ENCODE data around the gene GNB5. TPM values are rescaled to one million over a fixed set of nuclear protein-coding genes. Genes with fewer than 3 reads are reported as not detected.

GNB5 gene
- polyA plus RNA-seq, 1 donor from 2014 or later = 89.6 TPM

- no peaks in the 10 kb centered on the region for H3K27me3 ChIP-seq (ENCODE audit: insufficient read depth, low read depth, low read length)
- no peaks in the 10 kb centered on the region for H3F3A ChIP-seq (ENCODE audit: insufficient read depth, low read length, poor library complexity, severe bottlenecking)
- no peaks in the 10 kb centered on the region for H3K9me3 ChIP-seq (ENCODE audit: low read length)
- no peaks in the 10 kb centered on the region for H3K79me2 ChIP-seq (replicated peaks; ENCODE audit: insufficient read depth, low read length)
- no peak overlapping the region for H3K9ac ChIP-seq (ENCODE audit: low read length)
- H2AFZ ChIP-seq (ENCODE audit: low read depth, low read length) = no peak overlapping the region
- no peak overlapping the region for H3K27ac ChIP-seq (ENCODE audit: low read length)
- no peak overlapping the region for H3K4me3 ChIP-seq (ENCODE audit: low read length)
- no peak overlapping the region for H3K4me2 ChIP-seq (ENCODE audit: low read length)
- H3K9me2 ChIP-seq (ENCODE audit: insufficient read depth, low read length) = no peaks in the 10 kb centered on the region
- H4K20me1 ChIP-seq (ENCODE audit: insufficient read depth) = no peaks in the 10 kb centered on the region
- TF ChIP-seq, protein P1, sequence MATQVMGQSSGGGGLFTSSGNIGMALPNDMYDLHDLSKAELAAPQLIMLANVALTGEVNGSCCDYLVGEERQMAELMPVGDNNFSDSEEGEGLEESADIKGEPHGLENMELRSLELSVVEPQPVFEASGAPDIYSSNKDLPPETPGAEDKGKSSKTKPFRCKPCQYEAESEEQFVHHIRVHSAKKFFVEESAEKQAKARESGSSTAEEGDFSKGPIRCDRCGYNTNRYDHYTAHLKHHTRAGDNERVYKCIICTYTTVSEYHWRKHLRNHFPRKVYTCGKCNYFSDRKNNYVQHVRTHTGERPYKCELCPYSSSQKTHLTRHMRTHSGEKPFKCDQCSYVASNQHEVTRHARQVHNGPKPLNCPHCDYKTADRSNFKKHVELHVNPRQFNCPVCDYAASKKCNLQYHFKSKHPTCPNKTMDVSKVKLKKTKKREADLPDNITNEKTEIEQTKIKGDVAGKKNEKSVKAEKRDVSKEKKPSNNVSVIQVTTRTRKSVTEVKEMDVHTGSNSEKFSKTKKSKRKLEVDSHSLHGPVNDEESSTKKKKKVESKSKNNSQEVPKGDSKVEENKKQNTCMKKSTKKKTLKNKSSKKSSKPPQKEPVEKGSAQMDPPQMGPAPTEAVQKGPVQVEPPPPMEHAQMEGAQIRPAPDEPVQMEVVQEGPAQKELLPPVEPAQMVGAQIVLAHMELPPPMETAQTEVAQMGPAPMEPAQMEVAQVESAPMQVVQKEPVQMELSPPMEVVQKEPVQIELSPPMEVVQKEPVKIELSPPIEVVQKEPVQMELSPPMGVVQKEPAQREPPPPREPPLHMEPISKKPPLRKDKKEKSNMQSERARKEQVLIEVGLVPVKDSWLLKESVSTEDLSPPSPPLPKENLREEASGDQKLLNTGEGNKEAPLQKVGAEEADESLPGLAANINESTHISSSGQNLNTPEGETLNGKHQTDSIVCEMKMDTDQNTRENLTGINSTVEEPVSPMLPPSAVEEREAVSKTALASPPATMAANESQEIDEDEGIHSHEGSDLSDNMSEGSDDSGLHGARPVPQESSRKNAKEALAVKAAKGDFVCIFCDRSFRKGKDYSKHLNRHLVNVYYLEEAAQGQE (IDR thresholded peaks at IDR 0.05; ENCODE audit: borderline replicate concordance) = no peak
- TF ChIP-seq TAF1 (IDR thresholded peaks at IDR 0.05; ENCODE audit: low read depth) (no peak), RAD21 (conservative IDR thresholded peaks at IDR 0.05) (no peak), POLR2AphosphoS5 (IDR thresholded peaks at IDR 0.05) (no peak), MXI1 (conservative IDR thresholded peaks at IDR 0.05; ENCODE audit: poor library complexity, severe bottlenecking) (no peak), SMC3 (conservative IDR thresholded peaks at IDR 0.05; ENCODE audit: poor library complexity) (no peak), EZH2 (IDR thresholded peaks at IDR 0.05; ENCODE audit: borderline replicate concordance, insufficient read depth, low read length, poor library complexity, severe bottlenecking) (no peak)
- TF ChIP-seq, protein P2, sequence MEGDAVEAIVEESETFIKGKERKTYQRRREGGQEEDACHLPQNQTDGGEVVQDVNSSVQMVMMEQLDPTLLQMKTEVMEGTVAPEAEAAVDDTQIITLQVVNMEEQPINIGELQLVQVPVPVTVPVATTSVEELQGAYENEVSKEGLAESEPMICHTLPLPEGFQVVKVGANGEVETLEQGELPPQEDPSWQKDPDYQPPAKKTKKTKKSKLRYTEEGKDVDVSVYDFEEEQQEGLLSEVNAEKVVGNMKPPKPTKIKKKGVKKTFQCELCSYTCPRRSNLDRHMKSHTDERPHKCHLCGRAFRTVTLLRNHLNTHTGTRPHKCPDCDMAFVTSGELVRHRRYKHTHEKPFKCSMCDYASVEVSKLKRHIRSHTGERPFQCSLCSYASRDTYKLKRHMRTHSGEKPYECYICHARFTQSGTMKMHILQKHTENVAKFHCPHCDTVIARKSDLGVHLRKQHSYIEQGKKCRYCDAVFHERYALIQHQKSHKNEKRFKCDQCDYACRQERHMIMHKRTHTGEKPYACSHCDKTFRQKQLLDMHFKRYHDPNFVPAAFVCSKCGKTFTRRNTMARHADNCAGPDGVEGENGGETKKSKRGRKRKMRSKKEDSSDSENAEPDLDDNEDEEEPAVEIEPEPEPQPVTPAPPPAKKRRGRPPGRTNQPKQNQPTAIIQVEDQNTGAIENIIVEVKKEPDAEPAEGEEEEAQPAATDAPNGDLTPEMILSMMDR (IDR thresholded peaks at IDR 0.05; ENCODE audit: poor library complexity, severe bottlenecking) = no peak
- no peaks in the 10 kb centered on the region for H3K36me3 ChIP-seq (ENCODE audit: insufficient read depth, low read length)
These were observed 90.3 kb downstream of the GNB5 start for GRCh38 chr15:52100807-52101442.

DNA sequence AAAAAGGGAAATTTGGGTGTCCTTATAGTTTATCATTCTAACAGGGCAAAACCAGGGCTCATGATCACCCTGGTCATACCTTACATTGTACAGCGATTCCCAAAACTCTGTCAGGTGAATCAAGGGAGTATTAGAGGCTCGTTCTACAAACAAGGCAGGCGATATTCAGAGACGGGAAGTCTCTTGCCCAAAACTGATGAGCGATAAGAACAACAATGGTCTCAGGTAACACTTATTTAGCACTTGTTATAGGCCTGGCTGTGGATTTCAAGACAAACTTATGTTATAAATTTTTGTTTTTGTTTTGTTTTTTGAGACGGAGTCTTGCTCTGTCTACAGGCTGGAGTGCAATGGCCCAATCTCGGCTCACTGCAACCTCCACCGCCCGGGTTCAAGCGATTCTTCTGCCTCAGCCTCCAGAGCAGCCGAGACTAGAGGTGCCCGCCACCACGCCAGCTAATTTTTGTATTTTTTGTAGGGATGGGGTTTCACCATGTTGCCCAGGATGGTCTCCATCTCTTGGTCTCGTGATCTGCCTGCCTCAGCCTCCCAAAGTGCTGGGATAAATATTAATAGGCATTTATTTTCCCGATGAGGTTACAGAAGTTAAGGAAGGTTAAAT is 91.4 kb downstream of the GNB5 start:
- no peaks in the 10 kb centered on the region for H3K36me3 ChIP-seq (ENCODE audit: insufficient read depth, low read length)
- no peak overlapping the region for H3K4me3 ChIP-seq (ENCODE audit: low read length)
- no peaks in the 10 kb centered on the region for H3F3A ChIP-seq (ENCODE audit: insufficient read depth, low read length, poor library complexity, severe bottlenecking)
- no peaks in the 10 kb centered on the region for H3K9me3 ChIP-seq (ENCODE audit: low read length)
- no peak overlapping the region for H3K9ac ChIP-seq (ENCODE audit: low read length)
- H3K27me3 ChIP-seq (ENCODE audit: insufficient read depth, low read depth, low read length) = no peaks in the 10 kb centered on the region
- no peaks in the 10 kb centered on the region for H4K20me1 ChIP-seq (ENCODE audit: insufficient read depth)
- TF ChIP-seq EZH2 (IDR thresholded peaks at IDR 0.05; ENCODE audit: borderline replicate concordance, insufficient read depth, low read length, poor library complexity, severe bottlenecking) (no peak), EP300 (conservative IDR thresholded peaks at IDR 0.05; ENCODE audit: poor library complexity, severe bottlenecking) (no peak), MXI1 (conservative IDR thresholded peaks at IDR 0.05; ENCODE audit: poor library complexity, severe bottlenecking) (no peak), POLR2AphosphoS5 (IDR thresholded peaks at IDR 0.05) (no peak), TAF1 (IDR thresholded peaks at IDR 0.05; ENCODE audit: low read depth) (no peak), RAD21 (conservative IDR thresholded peaks at IDR 0.05) (no peak), SMC3 (conservative IDR thresholded peaks at IDR 0.05; ENCODE audit: poor library complexity) (no peak)
- TF ChIP-seq, protein P1 (IDR thresholded peaks at IDR 0.05; ENCODE audit: borderline replicate concordance) = no peak
- TF ChIP-seq, protein P2 (IDR thresholded peaks at IDR 0.05; ENCODE audit: poor library complexity, severe bottlenecking) = no peak
- H3K9me2 ChIP-seq (ENCODE audit: insufficient read depth, low read length) = no peaks in the 10 kb centered on the region
- no peaks in the 10 kb centered on the region for H3K79me2 ChIP-seq (replicated peaks; ENCODE audit: insufficient read depth, low read length)
- H3K4me2 ChIP-seq (ENCODE audit: low read length) = no peak overlapping the region
- H2AFZ ChIP-seq (ENCODE audit: low read depth, low read length) = no peak overlapping the region
- H3K27ac ChIP-seq (ENCODE audit: low read length) = no peak overlapping the region

All from neural cell (in vitro differentiated cells).